Measurements from ENCODE around the gene EIF3F.

Gene EIF3F

DNA sequence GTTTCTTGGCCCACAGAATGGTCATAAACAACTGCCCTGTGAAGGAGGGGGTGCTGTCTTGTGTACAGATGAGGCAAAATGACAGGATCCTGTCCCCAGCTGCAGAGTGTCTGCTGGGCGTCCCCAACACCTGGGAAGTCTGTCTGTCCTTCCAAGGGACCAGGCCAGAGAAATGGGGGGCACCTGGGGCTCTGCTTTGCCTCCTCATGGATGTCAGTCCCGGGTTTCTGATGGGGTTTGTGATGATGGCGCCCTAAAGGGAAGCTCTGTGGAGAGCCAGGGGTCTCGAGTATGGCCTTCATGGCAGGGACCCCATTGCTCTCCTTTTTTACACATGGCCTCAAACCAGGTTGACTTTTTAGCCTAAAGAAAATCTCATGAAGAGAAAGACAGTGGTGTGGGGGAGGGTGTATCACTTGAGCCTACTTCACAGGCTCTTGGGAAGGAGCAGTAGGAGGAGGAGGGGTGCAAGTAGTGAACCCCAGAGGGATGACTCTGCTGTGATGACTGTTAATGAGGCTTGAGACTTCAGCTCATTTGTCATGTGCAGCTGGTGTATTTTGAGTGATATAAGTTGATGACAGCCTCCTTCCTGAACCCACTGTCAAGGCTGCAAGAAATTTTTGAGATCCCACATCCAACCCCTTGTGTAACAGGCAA, 53.3 kb downstream of the EIF3F start:
- H3K27ac ChIP-seq (ENCODE audit: low read depth, low read length, severe bottlenecking): no peak overlapping the region
- no peak overlapping the region for H3K4me3 ChIP-seq (ENCODE audit: extremely low read depth, insufficient read depth, low read length, poor library complexity, severe bottlenecking)
- no peaks in the 10 kb centered on the region for H3K36me3 ChIP-seq (ENCODE audit: control insufficient read depth, insufficient read depth, low read length)
- no peaks in the 10 kb centered on the region for H3K9me3 ChIP-seq (ENCODE audit: control insufficient read depth, low read length)
- 83% methylated on average over 3 of the region's 4 CpGs; no CpG with 5 or more reads in 1 of the 2 experiments for WGBS, 2 experiments (ENCODE audit: insufficient coverage in 2 of 2)
- no peaks in the 10 kb centered on the region for H3K4me1 ChIP-seq (ENCODE audit: control insufficient read depth, insufficient read depth, low read length, poor library complexity, severe bottlenecking)

DNA sequence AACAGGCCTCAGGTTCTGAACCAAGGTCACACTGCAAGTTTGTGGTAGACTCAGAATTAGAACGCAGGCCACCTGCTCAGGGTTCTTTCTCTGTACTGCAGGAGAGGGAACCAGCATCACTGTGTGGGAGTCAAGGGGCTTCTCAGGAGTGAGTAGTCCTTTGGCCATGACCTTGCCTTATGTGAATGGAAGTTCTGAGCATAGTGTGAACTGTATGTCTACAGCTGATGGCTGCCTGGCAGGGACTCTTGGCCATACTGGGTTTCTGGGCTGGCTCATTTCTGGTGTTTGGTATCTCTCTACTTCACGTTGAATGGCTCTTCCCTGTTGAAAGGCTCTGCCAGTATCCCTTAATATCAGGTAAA, 53.8 kb downstream of the EIF3F start:
- Histone ChIP-seq H3K9me3 (ENCODE audit: control insufficient read depth, low read length) (no peaks in the 10 kb centered on the region), H3K4me3 (ENCODE audit: extremely low read depth, insufficient read depth, low read length, poor library complexity, severe bottlenecking) (no peak overlapping the region), H3K27ac (ENCODE audit: low read depth, low read length, severe bottlenecking) (no peak overlapping the region), H3K4me1 (ENCODE audit: control insufficient read depth, insufficient read depth, low read length, poor library complexity, severe bottlenecking) (no peaks in the 10 kb centered on the region), H3K36me3 (ENCODE audit: control insufficient read depth, insufficient read depth, low read length) (no peaks in the 10 kb centered on the region)
- WGBS, 2 experiments (ENCODE audit: insufficient coverage in 2 of 2): 86 to 95% methylated on average over 1 to 2 of the region's 2 CpGs

DNA sequence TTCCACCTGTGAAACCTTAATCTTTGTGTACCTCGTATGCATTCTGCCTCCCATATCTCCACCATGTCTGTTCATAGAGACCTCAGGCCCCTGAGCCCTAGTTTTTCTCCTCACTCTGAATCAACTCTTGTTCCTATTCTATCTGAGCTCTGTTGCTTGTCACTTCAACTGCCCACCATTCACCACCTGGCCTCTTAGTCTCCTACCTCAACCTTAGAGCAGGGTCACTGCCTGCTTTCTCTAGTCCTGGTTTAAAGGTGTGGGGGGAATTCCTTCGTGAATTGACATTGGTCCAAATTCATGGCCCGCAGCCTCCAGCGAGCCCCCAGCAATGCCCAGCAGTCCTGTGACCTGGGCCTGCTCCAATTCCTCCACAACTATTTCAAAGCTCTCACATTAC, 54.4 kb downstream of the EIF3F start:
- WGBS, 2 experiments (ENCODE audit: insufficient coverage in 2 of 2): 67 to 100% methylated on average over 1 of the region's 4 CpGs
- no peak overlapping the region for H3K27ac ChIP-seq (ENCODE audit: low read depth, low read length, severe bottlenecking)
- H3K36me3 ChIP-seq (ENCODE audit: control insufficient read depth, insufficient read depth, low read length): no peaks in the 10 kb centered on the region
- H3K9me3 ChIP-seq (ENCODE audit: control insufficient read depth, low read length): no peaks in the 10 kb centered on the region
- no peak overlapping the region for H3K4me3 ChIP-seq (ENCODE audit: extremely low read depth, insufficient read depth, low read length, poor library complexity, severe bottlenecking)
- no peaks in the 10 kb centered on the region for H3K4me1 ChIP-seq (ENCODE audit: control insufficient read depth, insufficient read depth, low read length, poor library complexity, severe bottlenecking)

DNA sequence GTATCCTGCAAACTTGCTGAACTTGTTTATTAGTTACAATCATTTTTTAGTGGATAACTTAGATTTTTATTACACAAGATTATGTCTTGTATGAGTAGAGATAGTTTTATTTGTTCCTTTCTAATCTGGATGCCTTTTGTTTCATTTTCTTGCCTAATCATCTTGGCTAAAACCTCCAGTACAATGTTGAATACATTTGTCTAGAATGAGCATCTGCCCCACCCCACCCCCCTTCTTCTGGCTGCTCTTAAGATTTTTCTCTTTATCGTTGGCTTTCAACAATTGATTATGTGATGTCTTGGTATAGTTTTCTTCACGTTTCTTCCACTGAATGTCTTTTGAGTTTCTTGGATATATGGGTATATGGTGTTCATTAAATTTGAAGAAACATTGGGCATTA, 56.6 kb downstream of the EIF3F start:
- H3K4me3 ChIP-seq (ENCODE audit: extremely low read depth, insufficient read depth, low read length, poor library complexity, severe bottlenecking): no peak overlapping the region
- WGBS, 2 experiments (ENCODE audit: insufficient coverage in 2 of 2): no CpG with 5 or more reads among the region's 2 CpGs

DNA sequence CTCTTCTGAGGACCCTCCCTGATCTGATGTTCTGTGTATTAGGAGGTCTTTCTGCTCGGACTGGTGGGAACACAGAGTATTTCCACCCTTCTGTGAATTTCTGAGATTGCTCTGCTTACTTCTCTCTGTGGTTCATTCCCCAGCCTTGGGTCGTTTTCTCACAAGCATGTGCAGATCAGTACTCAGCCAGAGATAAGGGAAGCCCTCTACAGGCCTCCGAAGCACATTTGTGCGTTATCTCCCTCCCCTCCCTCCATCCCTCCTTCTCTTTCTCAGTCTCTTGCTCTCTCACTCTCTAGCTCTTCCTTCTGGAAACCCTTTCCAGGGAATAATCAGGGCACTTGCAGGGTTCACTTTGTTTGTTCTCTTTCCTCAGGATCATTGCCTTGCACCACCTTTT, 58.7 kb downstream of the EIF3F start:
- Histone ChIP-seq H3K27ac (ENCODE audit: low read depth, low read length, severe bottlenecking) (no peak overlapping the region), H3K4me3 (ENCODE audit: extremely low read depth, insufficient read depth, low read length, poor library complexity, severe bottlenecking) (no peak overlapping the region), H3K36me3 (ENCODE audit: control insufficient read depth, insufficient read depth, low read length) (no peaks in the 10 kb centered on the region), H3K4me1 (ENCODE audit: control insufficient read depth, insufficient read depth, low read length, poor library complexity, severe bottlenecking) (no peaks in the 10 kb centered on the region), H3K9me3 (ENCODE audit: control insufficient read depth, low read length) (no peaks in the 10 kb centered on the region)
- WGBS, 2 experiments (ENCODE audit: insufficient coverage in 2 of 2): 56 to 68% methylated on average over 4 of the region's 4 CpGs

More for the DNA sequence above, 56.6 kb downstream of the EIF3F start:
- Histone ChIP-seq H3K27ac (ENCODE audit: low read depth, low read length, severe bottlenecking) (no peak overlapping the region), H3K36me3 (ENCODE audit: control insufficient read depth, insufficient read depth, low read length) (no peaks in the 10 kb centered on the region), H3K4me1 (ENCODE audit: control insufficient read depth, insufficient read depth, low read length, poor library complexity, severe bottlenecking) (no peaks in the 10 kb centered on the region), H3K9me3 (ENCODE audit: control insufficient read depth, low read length) (no peaks in the 10 kb centered on the region)

DNA sequence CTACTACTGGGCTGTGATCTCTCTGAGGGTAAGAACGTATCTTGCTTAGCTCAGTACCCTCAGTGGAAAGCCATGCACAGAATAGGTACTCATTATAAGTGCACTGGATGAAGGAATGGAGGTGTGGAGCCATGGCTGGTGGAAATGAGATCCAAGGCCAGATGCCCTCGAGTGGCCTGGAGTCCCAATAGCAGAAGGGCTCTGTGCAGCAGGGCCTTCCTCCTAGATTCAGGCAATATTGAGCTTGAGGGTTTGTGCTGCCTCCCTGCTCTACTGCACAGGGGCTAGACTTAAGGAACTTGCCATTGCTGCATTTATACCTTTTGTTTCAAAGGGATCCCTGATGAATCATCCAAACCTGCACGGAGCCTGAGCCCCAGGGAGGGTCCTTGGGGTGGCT, 60.2 kb downstream of the EIF3F start:
- no peaks in the 10 kb centered on the region for H3K4me1 ChIP-seq (ENCODE audit: control insufficient read depth, insufficient read depth, low read length, poor library complexity, severe bottlenecking)
- H3K27ac ChIP-seq (ENCODE audit: low read depth, low read length, severe bottlenecking): no peak overlapping the region
- WGBS, 2 experiments (ENCODE audit: insufficient coverage in 2 of 2): 72 to 86% methylated on average over 2 of the region's 3 CpGs
- no peaks in the 10 kb centered on the region for H3K36me3 ChIP-seq (ENCODE audit: control insufficient read depth, insufficient read depth, low read length)
- no peak overlapping the region for H3K4me3 ChIP-seq (ENCODE audit: extremely low read depth, insufficient read depth, low read length, poor library complexity, severe bottlenecking)
- H3K9me3 ChIP-seq (ENCODE audit: control insufficient read depth, low read length): no peaks in the 10 kb centered on the region

GRCh38 chr11:8049084-8049483, 61.9 kb downstream of the EIF3F start:
- no peak overlapping the region for H3K4me3 ChIP-seq (ENCODE audit: extremely low read depth, insufficient read depth, low read length, poor library complexity, severe bottlenecking)
- no peak overlapping the region for H3K27ac ChIP-seq (ENCODE audit: low read depth, low read length, severe bottlenecking)
- no peaks in the 10 kb centered on the region for H3K36me3 ChIP-seq (ENCODE audit: control insufficient read depth, insufficient read depth, low read length)
- no peaks in the 10 kb centered on the region for H3K4me1 ChIP-seq (ENCODE audit: control insufficient read depth, insufficient read depth, low read length, poor library complexity, severe bottlenecking)
- WGBS, 2 experiments (ENCODE audit: insufficient coverage in 2 of 2): 81 to 100% methylated on average over 2 of the region's 3 CpGs
- H3K9me3 ChIP-seq (ENCODE audit: control insufficient read depth, low read length): no peaks in the 10 kb centered on the region

Measured in mesodermal cell (in vitro differentiated cells).